Ishikawa (cell line): ENCODE measurements around the gene TIMP2.

Experiments
- CEBPB ChIP-seq: IDR thresholded peaks from 2 replicates; pipeline ENCODE4 v1.6.1; 2012
- CREB1 ChIP-seq: IDR thresholded peaks from 2 replicates; pipeline ENCODE4 v1.6.1; 2012; ENCODE audit warnings: low read depth
- EGR1 ChIP-seq: IDR thresholded peaks from 2 replicates; pipeline ENCODE4 v1.6.1; 2012
- EP300 ChIP-seq: IDR thresholded peaks from 2 replicates; pipeline ENCODE4 v1.6.1; 2012; ENCODE audit warnings: borderline replicate concordance
- FOXM1 ChIP-seq: IDR thresholded peaks from 2 replicates; pipeline ENCODE4 v1.6.1; 2012; ENCODE audit warnings: low read depth, borderline replicate concordance
- NFIC ChIP-seq: IDR thresholded peaks from 2 replicates; pipeline ENCODE4 v1.6.1; 2012
- RAD21 ChIP-seq: IDR thresholded peaks from 2 replicates; pipeline ENCODE4 v1.6.1; 2012; ENCODE audit warnings: low read depth
- TAF1 ChIP-seq: IDR thresholded peaks from 2 replicates; pipeline ENCODE4 v1.6.1; 2012; ENCODE audit warnings: low read depth, mild to moderate bottlenecking
- TCF12 ChIP-seq: IDR thresholded peaks from 2 replicates; pipeline ENCODE4 v1.6.1; 2012; ENCODE audit warnings: low read depth
- TEAD4 ChIP-seq: IDR thresholded peaks from 2 replicates; pipeline ENCODE4 v1.6.1; 2012
- USF1 ChIP-seq: IDR thresholded peaks from 2 replicates; pipeline ENCODE4 v1.6.1; 2012
- YY1 ChIP-seq: IDR thresholded peaks from 2 replicates; pipeline ENCODE4 v1.6.1; 2012; ENCODE audit warnings: low read depth
- ZBTB7A ChIP-seq: IDR thresholded peaks from 2 replicates; pipeline ENCODE4 v1.6.1; 2012; ENCODE audit warnings: low read depth
- TF ChIP-seq, protein P1 (sequence below): IDR thresholded peaks from 2 replicates; pipeline ENCODE4 v1.6.1; 2012
- TF ChIP-seq, protein P2 (sequence below): IDR thresholded peaks from 2 replicates; pipeline ENCODE4 v1.6.1; 2012; ENCODE audit warnings: low read depth, mild to moderate bottlenecking

The TIMP2 gene

GRCh38 chr17:78842881-78843565 is 82.2 kb downstream of the TIMP2 start:
- TF ChIP-seq USF1 (no peak), RAD21 (peak; percentile 42; the same call in 1 of the 2 replicates), EGR1 (no peak), TEAD4 (no peak), NFIC (no peak), YY1 (peak; percentile 71), EP300 (no peak), ZBTB7A (no peak)

- no peak for TF ChIP-seq NFIC
- TF ChIP-seq CREB1: peak; percentile 99
- TF ChIP-seq CEBPB: 0 out of 2 replicates have a peak, but pooled peaks have one; percentile 5
- TF ChIP-seq TAF1: peak; percentile 85
- TF ChIP-seq ZBTB7A: 0 out of 2 replicates have a peak, but pooled peaks have one; percentile 39
- TF ChIP-seq EP300: no peak
- peak; percentile 24; the same call in 1 of the 2 replicates for TF ChIP-seq TEAD4
- peak; percentile 90 for TF ChIP-seq USF1
- TF ChIP-seq, protein P1, sequence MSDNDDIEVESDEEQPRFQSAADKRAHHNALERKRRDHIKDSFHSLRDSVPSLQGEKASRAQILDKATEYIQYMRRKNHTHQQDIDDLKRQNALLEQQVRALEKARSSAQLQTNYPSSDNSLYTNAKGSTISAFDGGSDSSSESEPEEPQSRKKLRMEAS: peak; percentile 100
- TF ChIP-seq, protein P2, sequence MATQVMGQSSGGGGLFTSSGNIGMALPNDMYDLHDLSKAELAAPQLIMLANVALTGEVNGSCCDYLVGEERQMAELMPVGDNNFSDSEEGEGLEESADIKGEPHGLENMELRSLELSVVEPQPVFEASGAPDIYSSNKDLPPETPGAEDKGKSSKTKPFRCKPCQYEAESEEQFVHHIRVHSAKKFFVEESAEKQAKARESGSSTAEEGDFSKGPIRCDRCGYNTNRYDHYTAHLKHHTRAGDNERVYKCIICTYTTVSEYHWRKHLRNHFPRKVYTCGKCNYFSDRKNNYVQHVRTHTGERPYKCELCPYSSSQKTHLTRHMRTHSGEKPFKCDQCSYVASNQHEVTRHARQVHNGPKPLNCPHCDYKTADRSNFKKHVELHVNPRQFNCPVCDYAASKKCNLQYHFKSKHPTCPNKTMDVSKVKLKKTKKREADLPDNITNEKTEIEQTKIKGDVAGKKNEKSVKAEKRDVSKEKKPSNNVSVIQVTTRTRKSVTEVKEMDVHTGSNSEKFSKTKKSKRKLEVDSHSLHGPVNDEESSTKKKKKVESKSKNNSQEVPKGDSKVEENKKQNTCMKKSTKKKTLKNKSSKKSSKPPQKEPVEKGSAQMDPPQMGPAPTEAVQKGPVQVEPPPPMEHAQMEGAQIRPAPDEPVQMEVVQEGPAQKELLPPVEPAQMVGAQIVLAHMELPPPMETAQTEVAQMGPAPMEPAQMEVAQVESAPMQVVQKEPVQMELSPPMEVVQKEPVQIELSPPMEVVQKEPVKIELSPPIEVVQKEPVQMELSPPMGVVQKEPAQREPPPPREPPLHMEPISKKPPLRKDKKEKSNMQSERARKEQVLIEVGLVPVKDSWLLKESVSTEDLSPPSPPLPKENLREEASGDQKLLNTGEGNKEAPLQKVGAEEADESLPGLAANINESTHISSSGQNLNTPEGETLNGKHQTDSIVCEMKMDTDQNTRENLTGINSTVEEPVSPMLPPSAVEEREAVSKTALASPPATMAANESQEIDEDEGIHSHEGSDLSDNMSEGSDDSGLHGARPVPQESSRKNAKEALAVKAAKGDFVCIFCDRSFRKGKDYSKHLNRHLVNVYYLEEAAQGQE: no peak
- TF ChIP-seq EGR1: 0 out of 2 replicates have a peak, but pooled peaks have one; percentile 26
- peak; percentile 76 for TF ChIP-seq TCF12
- 0 out of 2 replicates have a peak, but pooled peaks have one; percentile 27 for TF ChIP-seq FOXM1
- TF ChIP-seq RAD21: no peak
- TF ChIP-seq YY1: peak; percentile 22; the same call in 1 of the 2 replicates
Observed at GRCh38 chr17:78840780-78841611, 84.2 kb downstream of the TIMP2 start, which contains the start of gene USP36. Gene USP36, minus strand, starts transcription at chr17:78840814. Its CDS starts 4,451 bp downstream, at chr17:78836363.

DNA sequence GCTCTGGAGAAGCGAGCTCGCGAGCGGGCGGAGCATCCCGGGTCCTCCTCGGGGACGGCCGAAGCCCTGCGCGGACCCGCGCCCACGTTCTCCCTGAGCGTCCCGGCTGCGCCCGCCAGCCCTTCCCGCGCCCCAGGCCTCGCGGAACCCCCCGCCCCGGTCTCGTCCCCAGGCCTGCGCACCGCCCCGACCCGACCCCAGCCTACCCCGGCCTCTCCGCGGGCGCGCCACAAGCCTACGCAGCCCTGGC is 84.7 kb downstream of the TIMP2 start:
- TF ChIP-seq CREB1 (no peak), USF1 (no peak), ZBTB7A (no peak), CEBPB (no peak), TEAD4 (no peak), TCF12 (no peak), TAF1 (no peak), YY1 (no peak), FOXM1 (no peak), EP300 (no peak), NFIC (no peak), RAD21 (no peak), EGR1 (no peak)
- TF ChIP-seq, protein P1: no peak
- TF ChIP-seq, protein P2: no peak

DNA sequence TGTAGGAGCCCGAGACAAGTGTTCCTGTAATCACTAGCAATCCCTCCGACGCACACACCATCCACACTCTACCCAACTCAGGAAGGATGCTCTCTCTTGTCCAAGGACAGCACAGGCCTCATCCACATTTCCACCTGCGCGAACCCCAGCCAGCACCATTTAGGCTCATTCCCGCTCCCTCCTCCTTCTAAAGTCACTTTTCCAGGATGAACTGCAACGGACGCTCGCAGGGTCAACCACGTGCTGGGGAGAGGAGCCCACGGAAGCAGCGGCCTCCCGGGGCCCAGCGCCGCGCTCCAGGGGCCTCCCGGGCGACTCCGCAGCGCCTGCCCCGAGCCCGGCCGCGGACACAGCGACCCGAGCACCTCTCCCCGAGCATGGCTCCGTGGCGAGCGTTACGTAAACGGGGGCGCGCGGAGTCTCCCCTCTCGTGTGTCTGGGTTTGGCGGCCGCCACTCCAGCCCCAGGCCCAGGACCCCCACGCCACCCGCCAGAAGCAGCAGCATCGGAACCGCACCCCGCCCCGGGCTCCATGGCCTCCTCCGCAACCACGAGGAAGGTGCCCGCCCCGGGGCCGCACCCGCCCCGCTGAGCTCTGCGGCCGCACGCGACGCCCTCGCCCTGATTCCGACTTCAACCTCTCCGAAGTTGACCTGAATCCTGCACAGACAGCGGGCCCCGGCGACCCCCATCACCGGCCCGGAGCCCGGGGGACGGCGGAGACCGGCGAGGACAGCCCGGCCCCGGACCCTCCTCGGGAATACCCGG is 85.2 kb downstream of the TIMP2 start:
- TF ChIP-seq NFIC (no peak), TEAD4 (no peak)

DNA sequence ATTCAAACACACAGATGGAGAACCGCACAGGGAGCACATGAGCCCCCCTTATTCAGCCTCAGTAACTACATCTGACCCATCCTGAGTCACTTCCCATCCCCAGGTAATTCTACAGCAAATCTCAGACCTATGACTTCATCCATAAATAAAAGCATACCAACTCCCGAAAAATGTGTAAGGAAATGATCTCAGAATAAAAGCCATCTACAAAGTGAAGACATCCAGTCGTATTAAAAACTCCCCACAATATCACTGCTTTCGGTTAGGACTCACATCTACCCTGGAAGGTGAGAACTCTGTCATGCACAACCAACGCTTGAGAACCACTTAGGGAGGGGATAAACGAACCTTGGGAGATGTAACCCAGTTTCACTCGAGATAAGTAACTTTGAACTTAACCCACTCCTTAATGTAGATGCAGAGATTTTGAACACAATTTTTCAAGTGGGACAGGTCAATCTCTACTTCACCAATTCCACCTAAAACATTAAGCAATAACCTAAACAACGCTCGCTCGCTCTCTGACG is 85.9 kb downstream of the TIMP2 start:
- no peak for TF ChIP-seq EGR1
- TF ChIP-seq, protein P2: no peak
- TF ChIP-seq TCF12: no peak
- no peak for TF ChIP-seq EP300
- TF ChIP-seq YY1: no peak
- TF ChIP-seq RAD21: no peak
- no peak for TF ChIP-seq USF1
- no peak for TF ChIP-seq TAF1
- TF ChIP-seq, protein P1: no peak
- TF ChIP-seq CREB1: no peak
- no peak for TF ChIP-seq ZBTB7A
- TF ChIP-seq FOXM1: no peak
- TF ChIP-seq TEAD4: no peak
- no peak for TF ChIP-seq CEBPB
- no peak for TF ChIP-seq NFIC
